ENCODE data around the gene ZNF532. TPM values are rescaled to one million over a fixed set of nuclear protein-coding genes. Genes with fewer than 3 reads are reported as not detected.

Gene ZNF532
- total and polyA plus RNA-seq, 3 experiments from 2014 or later, result 0.70 to 6.3 (median 6.1) TPM

- H3K4me1 Mint-ChIP-seq, result no peaks in the 10 kb centered on the region
- H3K4me1 ChIP-seq (ENCODE audit: insufficient read depth, low read length), result no peaks in the 10 kb centered on the region
- H3K27ac Mint-ChIP-seq, result no peak overlapping the region
- no peak overlapping the region for H3K4me3 ChIP-seq (ENCODE audit: low read length)
- no peaks in the 10 kb centered on the region for H3K27me3 ChIP-seq (ENCODE audit: insufficient read depth, low read length, poor library complexity, severe bottlenecking)
- H3K27me3 Mint-ChIP-seq, result peaks cover 8 to 19% of the 10 kb centered on the region in 2 donors
- H3K4me3 Mint-ChIP-seq, result no peak overlapping the region
- peaks cover 0 to 3% (median 0%) of the 10 kb centered on the region in 3 donors for H3K36me3 Mint-ChIP-seq
- no peak overlapping the region for H3K27ac ChIP-seq (ENCODE audit: low read depth, low read length)
- H3K36me3 ChIP-seq (ENCODE audit: insufficient read depth, low read length), result no peaks in the 10 kb centered on the region
- H3K9me3 Mint-ChIP-seq, result peaks cover 0 to 4% (median 0%) of the 10 kb centered on the region in 5 donors
- DNase-seq, result no peak
- no peaks in the 10 kb centered on the region for H3K9me3 ChIP-seq (ENCODE audit: low read length)
- CTCF ChIA-PET, result no interaction called here
- POLR2A ChIA-PET, result no interaction called here
These were observed 145.2 kb downstream of the ZNF532 start for GRCh38 chr18:59009846-59010245.

- Mint-ChIP-seq H3K4me1 (no peaks in the 10 kb centered on the region), H3K4me3 (no peak overlapping the region), H3K27me3 (peaks cover 11 to 24% of the 10 kb centered on the region in 2 donors), H3K9me3 (peaks cover 0 to 4% (median 0%) of the 10 kb centered on the region in 5 donors), H3K27ac (no peak overlapping the region), H3K36me3 (peaks cover 0 to 3% (median 0%) of the 10 kb centered on the region in 3 donors)
- ChIA-PET POLR2A (no interaction called here), CTCF (interaction anchor here (0.5 to 1.1 kb wide), 2 partner anchors 59 to 65 kb away, joined by 3 read pairs; no protein-coding TSS in a partner anchor)
- no peaks in the 10 kb centered on the region for H3K4me1 ChIP-seq (ENCODE audit: insufficient read depth, low read length)
- no peak overlapping the region for H3K4me3 ChIP-seq (ENCODE audit: low read length)
- no peak for DNase-seq
- no peak overlapping the region for H3K27ac ChIP-seq (ENCODE audit: low read depth, low read length)
- H3K36me3 ChIP-seq (ENCODE audit: insufficient read depth, low read length), result no peaks in the 10 kb centered on the region
- no peaks in the 10 kb centered on the region for H3K9me3 ChIP-seq (ENCODE audit: low read length)
- no peaks in the 10 kb centered on the region for H3K27me3 ChIP-seq (ENCODE audit: insufficient read depth, low read length, poor library complexity, severe bottlenecking)
These were observed 146.6 kb downstream of the ZNF532 start for GRCh38 chr18:59011289-59011688.

GRCh38 chr18:59011786-59012185 lies 147.1 kb downstream of the ZNF532 start:
- no peak overlapping the region for H3K4me3 ChIP-seq (ENCODE audit: low read length)
- no peak overlapping the region for H3K4me3 Mint-ChIP-seq
- H3K27me3 ChIP-seq (ENCODE audit: insufficient read depth, low read length, poor library complexity, severe bottlenecking), result no peaks in the 10 kb centered on the region
- H3K9me3 Mint-ChIP-seq, result peaks cover 0 to 4% (median 0%) of the 10 kb centered on the region in 5 donors
- no peak overlapping the region for H3K27ac ChIP-seq (ENCODE audit: low read depth, low read length)
- CTCF ChIA-PET, result interaction anchor here (1.1 kb wide), 1 partner anchor 59 kb away, joined by 3 read pairs; no protein-coding TSS in a partner anchor
- H3K36me3 Mint-ChIP-seq, result peaks cover 0 to 3% (median 0%) of the 10 kb centered on the region in 3 donors
- H3K4me1 ChIP-seq (ENCODE audit: insufficient read depth, low read length), result no peaks in the 10 kb centered on the region
- no peaks in the 10 kb centered on the region for H3K9me3 ChIP-seq (ENCODE audit: low read length)
- peaks cover 11 to 24% of the 10 kb centered on the region in 2 donors for H3K27me3 Mint-ChIP-seq
- no peak overlapping the region for H3K27ac Mint-ChIP-seq
- no peak for DNase-seq
- H3K36me3 ChIP-seq (ENCODE audit: insufficient read depth, low read length), result no peaks in the 10 kb centered on the region
- no peaks in the 10 kb centered on the region for H3K4me1 Mint-ChIP-seq
- POLR2A ChIA-PET, result no interaction called here

GRCh38 chr18:59012815-59013705 lies 148.4 kb downstream of the ZNF532 start:
- no peak overlapping the region for H3K4me3 ChIP-seq (ENCODE audit: low read length)
- Mint-ChIP-seq H3K4me3 (no peak overlapping the region), H3K27ac (no peak overlapping the region), H3K36me3 (peaks cover 0 to 3% (median 0%) of the 10 kb centered on the region in 3 donors), H3K4me1 (no peaks in the 10 kb centered on the region), H3K9me3 (peaks cover 2 to 7% (median 7%) of the 10 kb centered on the region in 5 donors), H3K27me3 (peaks cover 11 to 24% of the 10 kb centered on the region in 2 donors)
- no peak overlapping the region for H3K27ac ChIP-seq (ENCODE audit: low read depth, low read length)
- no peaks in the 10 kb centered on the region for H3K9me3 ChIP-seq (ENCODE audit: low read length)
- CTCF ChIA-PET, result no interaction called here
- H3K4me1 ChIP-seq (ENCODE audit: insufficient read depth, low read length), result no peaks in the 10 kb centered on the region
- H3K36me3 ChIP-seq (ENCODE audit: insufficient read depth, low read length), result no peaks in the 10 kb centered on the region
- H3K27me3 ChIP-seq (ENCODE audit: insufficient read depth, low read length, poor library complexity, severe bottlenecking), result no peaks in the 10 kb centered on the region
- DNase-seq, result no peak
- POLR2A ChIA-PET, result no interaction called here

GRCh38 chr18:59013744-59014143 lies 149.1 kb downstream of the ZNF532 start:
- H3K4me1 Mint-ChIP-seq, result no peaks in the 10 kb centered on the region
- H3K4me1 ChIP-seq (ENCODE audit: insufficient read depth, low read length), result no peaks in the 10 kb centered on the region
- no peak overlapping the region for H3K27ac ChIP-seq (ENCODE audit: low read depth, low read length)
- H3K4me3 ChIP-seq (ENCODE audit: low read length), result no peak overlapping the region
- ChIA-PET CTCF (no interaction called here), POLR2A (no interaction called here)
- no peak for DNase-seq
- no peak overlapping the region for H3K4me3 Mint-ChIP-seq
- H3K9me3 Mint-ChIP-seq, result peaks cover 2 to 10% (median 7%) of the 10 kb centered on the region in 5 donors
- H3K27ac Mint-ChIP-seq, result no peak overlapping the region
- H3K9me3 ChIP-seq (ENCODE audit: low read length), result no peaks in the 10 kb centered on the region
- no peaks in the 10 kb centered on the region for H3K36me3 ChIP-seq (ENCODE audit: insufficient read depth, low read length)
- H3K27me3 ChIP-seq (ENCODE audit: insufficient read depth, low read length, poor library complexity, severe bottlenecking), result no peaks in the 10 kb centered on the region
- no peaks in the 10 kb centered on the region for H3K36me3 Mint-ChIP-seq
- peaks cover 11 to 24% of the 10 kb centered on the region in 2 donors for H3K27me3 Mint-ChIP-seq

- CTCF ChIA-PET, result no interaction called here
- no peak for DNase-seq
These were observed 151.0 kb downstream of the ZNF532 start for GRCh38 chr18:59015531-59016152.

GRCh38 chr18:59021500-59021899 lies 156.8 kb downstream of the ZNF532 start:
- DNase-seq, result no peak
- Histone ChIP-seq H3K27me3 (ENCODE audit: insufficient read depth, low read length, poor library complexity, severe bottlenecking) (no peaks in the 10 kb centered on the region), H3K4me1 (ENCODE audit: insufficient read depth, low read length) (no peaks in the 10 kb centered on the region), H3K4me3 (ENCODE audit: low read length) (no peak overlapping the region), H3K36me3 (ENCODE audit: insufficient read depth, low read length) (no peaks in the 10 kb centered on the region), H3K27ac (ENCODE audit: low read depth, low read length) (no peak overlapping the region), H3K9me3 (ENCODE audit: low read length) (no peaks in the 10 kb centered on the region)
- ChIA-PET POLR2A (no interaction called here), CTCF (no interaction called here)
- no peaks in the 10 kb centered on the region for H3K4me1 Mint-ChIP-seq
- no peak overlapping the region for H3K27ac Mint-ChIP-seq
- peaks cover 2 to 7% (median 3%) of the 10 kb centered on the region in 5 donors for H3K9me3 Mint-ChIP-seq
- no peaks in the 10 kb centered on the region for H3K36me3 Mint-ChIP-seq
- H3K27me3 Mint-ChIP-seq, result peaks cover 5 to 7% of the 10 kb centered on the region in 2 donors
- no peak overlapping the region for H3K4me3 Mint-ChIP-seq

More at GRCh38 chr18:59015531-59016152, 151.0 kb downstream of the ZNF532 start:
- H3K36me3 ChIP-seq (ENCODE audit: insufficient read depth, low read length), result no peaks in the 10 kb centered on the region
- H3K27ac ChIP-seq (ENCODE audit: low read depth, low read length), result no peak overlapping the region
- H3K4me1 ChIP-seq (ENCODE audit: insufficient read depth, low read length), result no peaks in the 10 kb centered on the region
- no peak overlapping the region for H3K27ac Mint-ChIP-seq
- no peaks in the 10 kb centered on the region for H3K4me1 Mint-ChIP-seq
- peaks cover 12 to 24% of the 10 kb centered on the region in 2 donors for H3K27me3 Mint-ChIP-seq
- H3K9me3 ChIP-seq (ENCODE audit: low read length), result no peaks in the 10 kb centered on the region
- POLR2A ChIA-PET, result no interaction called here
- no peak overlapping the region for H3K4me3 ChIP-seq (ENCODE audit: low read length)
- no peaks in the 10 kb centered on the region for H3K36me3 Mint-ChIP-seq
- no peak overlapping the region for H3K4me3 Mint-ChIP-seq
- H3K9me3 Mint-ChIP-seq, result peaks cover 2 to 10% (median 7%) of the 10 kb centered on the region in 5 donors
- no peaks in the 10 kb centered on the region for H3K27me3 ChIP-seq (ENCODE audit: insufficient read depth, low read length, poor library complexity, severe bottlenecking)
